Astrocyte (in vitro differentiated cells and primary cell): ENCODE results near the gene ATP5PO.

Experiments
- CTCF ChIP-seq: IDR thresholded peaks from 2 replicates; pipeline ENCODE4 v1.5.1; 2011; ENCODE audit warnings: low read depth, mild to moderate bottlenecking, inconsistent platforms, low read length, moderate library complexity; ENCODE audit not compliant: insufficient read depth
- EZH2 ChIP-seq: IDR thresholded peaks from 2 replicates; pipeline ENCODE4 v1.6.1; 2012; ENCODE audit warnings: mild to moderate bottlenecking, low read length, inconsistent platforms; ENCODE audit not compliant: insufficient read depth

- no peak for TF ChIP-seq CTCF
- no peak for TF ChIP-seq EZH2
These were observed 17.0 kb downstream of the ATP5PO start for GRCh38 chr21:33898586-33898985.
